ENCODE results near the gene KIRREL3.
A peak's percentile ranks its signal among the peaks of the same experiment; 100 is the strongest.

DNA sequence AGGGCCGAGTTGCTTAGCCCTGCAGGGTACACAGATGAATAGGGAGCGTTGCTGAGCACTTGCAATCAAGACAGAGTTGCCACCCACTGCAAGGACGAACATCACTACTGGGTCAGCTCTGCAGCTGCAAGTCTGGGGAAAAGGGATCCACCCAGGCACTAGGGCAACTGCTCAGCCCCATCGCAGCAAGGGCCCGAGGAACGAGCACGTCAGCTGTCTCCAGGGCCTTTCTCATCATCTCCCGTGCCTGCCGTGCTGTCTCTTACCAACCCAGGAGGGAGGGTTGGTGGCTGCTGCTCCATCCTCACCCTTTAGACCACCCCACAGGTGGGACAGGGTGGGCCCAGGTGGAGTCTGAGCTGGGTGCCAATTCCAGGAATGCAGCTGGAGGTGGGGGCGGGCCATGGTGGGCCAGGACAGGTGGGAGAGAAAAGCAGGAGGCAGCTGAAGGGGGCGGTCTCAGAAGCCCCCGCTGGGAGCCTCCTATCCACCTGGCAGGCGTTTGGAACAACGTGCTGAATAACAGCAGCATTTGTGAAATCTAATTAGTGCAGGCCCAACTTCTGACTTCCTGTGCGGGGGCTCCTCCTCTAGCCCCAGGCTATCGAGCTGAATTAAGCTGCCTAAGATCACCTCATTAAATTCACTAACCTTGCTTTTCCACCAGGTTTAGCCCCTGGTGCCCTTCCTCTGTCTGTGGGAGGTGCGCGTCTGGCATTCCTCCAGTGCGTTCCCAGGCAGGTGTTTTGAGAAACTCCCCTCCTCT is 392.6 kb downstream of the KIRREL3 start:
- TF ChIP-seq, protein P1, sequence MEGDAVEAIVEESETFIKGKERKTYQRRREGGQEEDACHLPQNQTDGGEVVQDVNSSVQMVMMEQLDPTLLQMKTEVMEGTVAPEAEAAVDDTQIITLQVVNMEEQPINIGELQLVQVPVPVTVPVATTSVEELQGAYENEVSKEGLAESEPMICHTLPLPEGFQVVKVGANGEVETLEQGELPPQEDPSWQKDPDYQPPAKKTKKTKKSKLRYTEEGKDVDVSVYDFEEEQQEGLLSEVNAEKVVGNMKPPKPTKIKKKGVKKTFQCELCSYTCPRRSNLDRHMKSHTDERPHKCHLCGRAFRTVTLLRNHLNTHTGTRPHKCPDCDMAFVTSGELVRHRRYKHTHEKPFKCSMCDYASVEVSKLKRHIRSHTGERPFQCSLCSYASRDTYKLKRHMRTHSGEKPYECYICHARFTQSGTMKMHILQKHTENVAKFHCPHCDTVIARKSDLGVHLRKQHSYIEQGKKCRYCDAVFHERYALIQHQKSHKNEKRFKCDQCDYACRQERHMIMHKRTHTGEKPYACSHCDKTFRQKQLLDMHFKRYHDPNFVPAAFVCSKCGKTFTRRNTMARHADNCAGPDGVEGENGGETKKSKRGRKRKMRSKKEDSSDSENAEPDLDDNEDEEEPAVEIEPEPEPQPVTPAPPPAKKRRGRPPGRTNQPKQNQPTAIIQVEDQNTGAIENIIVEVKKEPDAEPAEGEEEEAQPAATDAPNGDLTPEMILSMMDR (conservative IDR thresholded peaks at IDR 0.05), result 0 out of 2 replicates have a peak, but pooled peaks have one; percentile 19
- no peak for TF ChIP-seq ZFX (IDR thresholded peaks at IDR 0.05)
